GM12873 (cell line): ENCODE measurements around the gene ZNF620.

Experiments used
- CTCF ChIP-seq: IDR thresholded peaks from 2 replicates; pipeline ENCODE4 v1.5.1; 2012; ENCODE audit warnings: low read depth, mild to moderate bottlenecking, moderate library complexity, low read length, control low read depth; ENCODE audit not compliant: insufficient read depth; ENCODE audit errors: missing control alignments

The ZNF620 gene

GRCh38 chr3:40464339-40465110, 41.3 kb upstream of the ZNF620 start:
- no peak for TF ChIP-seq CTCF

- TF ChIP-seq CTCF, result no peak
Observed at GRCh38 chr3:40465111-40465407, 40.8 kb upstream of the ZNF620 start.

GRCh38 chr3:40465456-40465855, 40.4 kb upstream of the ZNF620 start:
- TF ChIP-seq CTCF, result no peak

GRCh38 chr3:40468018-40468417, 37.8 kb upstream of the ZNF620 start:
- TF ChIP-seq CTCF, result no peak

- TF ChIP-seq CTCF, result no peak
Observed at GRCh38 chr3:40470701-40471100, 35.1 kb upstream of the ZNF620 start.

GRCh38 chr3:40476478-40477470, 29.1 kb upstream of the ZNF620 start, which contains the start of gene ZNF619:
Gene ZNF619 (plus strand): TSS chr3:40477122. CDS start chr3:40477980, 858 bp downstream.
- no peak for TF ChIP-seq CTCF

GRCh38 chr3:40477666-40478065, 28.2 kb upstream of the ZNF620 start:
- TF ChIP-seq CTCF, result peak; percentile 5
